Superior temporal gyrus (tissue), 1 donor: Measurements from ENCODE around the gene HSPBP1.
"Not testable (repeated sequence)": the region's sequence is repeated elsewhere in the genome, so short reads cannot be mapped to it uniquely, and the experiment has no call there.

ENCODE experiments used
- DNase-seq: peaks from one replicate; pipeline ENCODE4 v3.0.0-alpha.2; 2016; ENCODE audit errors: extremely low spot score

HSPBP1 gene

GRCh38 chr19:55279770-55280643, at the start of gene HSPBP1:
TSS of gene HSPBP1 (minus strand) at chr19:55280110. CDS start at chr19:55279608, 502 bp downstream.
- DNase-seq = peak; percentile 94

- not testable (repeated sequence) for DNase-seq
Observed at GRCh38 chr19:55328774-55329318, 48.9 kb upstream of the HSPBP1 start.

GRCh38 chr19:55325172-55325571, 45.3 kb upstream of the HSPBP1 start, which contains the start of gene TMEM150B:
TSS of gene TMEM150B (minus strand) at chr19:55325341. CDS start at chr19:55321036, 4,305 bp downstream.
- DNase-seq = no peak

DNA sequence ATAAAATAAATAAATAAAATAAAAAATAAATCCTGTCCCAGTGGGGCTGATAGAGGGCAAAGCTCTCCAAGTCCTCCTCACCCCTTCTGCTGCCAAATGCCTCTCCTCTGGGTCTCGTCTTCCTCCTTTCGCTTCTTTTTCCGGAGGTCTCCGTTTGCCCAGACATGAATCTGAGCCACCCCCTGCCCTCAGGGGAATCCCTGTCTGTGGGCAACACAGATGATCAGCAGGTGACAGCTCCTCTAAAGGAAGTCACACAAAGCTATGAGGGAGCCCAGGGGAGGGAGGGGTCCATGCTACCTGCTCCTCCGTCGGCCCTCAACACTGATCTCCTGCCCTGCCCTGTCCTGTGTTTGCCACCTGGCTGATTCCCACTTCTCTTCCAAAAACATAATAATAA, 44.8 kb upstream of the HSPBP1 start:
- no peak for DNase-seq

DNA sequence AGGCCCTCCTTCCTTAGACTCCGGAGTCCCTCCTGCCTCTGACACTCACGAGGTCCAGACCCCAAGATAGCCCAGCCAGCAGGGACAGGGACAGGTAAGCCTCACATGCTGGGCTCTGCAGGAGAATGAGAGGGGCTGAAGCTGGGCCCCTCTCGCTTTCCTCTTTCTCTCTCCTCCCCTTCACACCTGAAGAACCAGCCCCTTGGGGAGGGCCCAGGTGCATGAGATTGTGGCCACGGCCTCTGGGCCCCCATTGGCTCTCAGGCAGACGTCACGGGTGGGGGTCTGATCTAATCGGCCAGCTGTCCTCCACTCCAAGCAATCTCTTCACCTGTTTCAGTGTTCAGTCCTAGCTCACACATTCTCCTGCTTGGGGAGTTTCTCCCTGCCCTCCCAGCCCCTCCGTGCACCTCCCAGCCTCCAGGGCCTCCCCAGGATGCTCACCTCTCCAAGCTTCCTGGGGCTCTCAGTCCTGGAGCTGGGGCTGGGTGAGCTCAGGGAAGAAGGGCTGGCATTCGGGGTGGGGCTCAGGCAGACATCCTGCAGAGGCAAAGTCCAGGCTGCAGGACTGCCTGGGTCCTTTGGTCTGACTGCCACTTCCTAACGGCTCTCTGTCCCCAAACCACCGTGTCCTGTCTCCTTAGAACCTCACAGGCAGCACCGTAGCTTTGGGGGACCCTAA, 42.4 kb upstream of the HSPBP1 start:
- no peak for DNase-seq

DNA sequence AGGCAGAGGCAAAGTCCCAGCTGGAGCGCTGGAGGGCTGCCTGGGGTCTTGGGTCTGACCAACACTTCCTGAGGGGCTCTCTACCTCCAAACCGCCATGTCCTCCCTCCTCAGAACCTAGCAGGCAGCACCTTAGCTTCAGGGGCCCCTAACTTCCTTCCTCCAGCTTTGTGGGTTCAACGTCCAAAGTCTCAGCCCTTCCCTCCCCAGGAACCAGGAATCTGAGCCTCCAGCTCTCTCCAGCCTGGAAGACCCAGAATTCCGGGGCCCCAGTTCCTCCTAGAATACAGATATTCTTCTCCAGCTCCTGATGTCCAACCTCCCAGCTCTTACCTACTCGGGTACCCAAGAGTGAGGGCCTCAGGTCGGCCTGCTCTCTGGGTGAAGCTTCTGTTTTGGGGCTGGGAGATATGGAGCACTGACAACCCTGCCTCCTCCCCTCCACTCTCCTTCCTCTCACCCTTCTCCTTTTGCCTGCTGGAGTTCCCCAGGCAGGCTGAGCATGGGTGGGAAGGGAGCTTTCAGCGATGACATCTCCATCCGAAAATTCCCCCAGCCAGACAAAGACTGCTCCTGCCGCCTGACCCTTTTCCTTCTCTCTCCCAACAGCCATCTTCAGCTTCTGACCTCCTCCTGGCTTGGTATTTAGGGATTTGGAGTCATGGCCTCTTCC, 41.7 kb upstream of the HSPBP1 start:
- no peak for DNase-seq

- no peak for DNase-seq
Observed at GRCh38 chr19:55320844-55321419, 41.0 kb upstream of the HSPBP1 start.

DNA sequence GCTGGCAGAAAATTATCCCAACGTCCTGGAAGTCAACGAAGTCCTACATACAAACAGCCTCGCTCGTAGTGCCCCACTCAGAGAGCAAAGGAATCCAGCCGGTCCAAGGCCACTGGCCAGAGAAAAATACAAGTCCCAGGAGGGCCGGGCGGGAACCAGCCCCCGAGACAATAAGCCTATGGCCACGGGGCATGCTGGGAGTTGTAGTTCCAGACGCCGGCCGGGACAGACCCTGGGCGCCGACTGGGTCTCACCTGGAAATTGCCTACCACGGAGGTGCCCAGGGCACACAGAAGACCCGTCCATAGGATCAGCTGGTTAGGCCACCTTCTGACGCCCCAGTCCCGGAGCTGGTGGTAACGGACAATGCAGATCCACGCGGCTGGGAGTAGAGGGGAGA, 39.9 kb upstream of the HSPBP1 start:
- peak; percentile 24 for DNase-seq

DNA sequence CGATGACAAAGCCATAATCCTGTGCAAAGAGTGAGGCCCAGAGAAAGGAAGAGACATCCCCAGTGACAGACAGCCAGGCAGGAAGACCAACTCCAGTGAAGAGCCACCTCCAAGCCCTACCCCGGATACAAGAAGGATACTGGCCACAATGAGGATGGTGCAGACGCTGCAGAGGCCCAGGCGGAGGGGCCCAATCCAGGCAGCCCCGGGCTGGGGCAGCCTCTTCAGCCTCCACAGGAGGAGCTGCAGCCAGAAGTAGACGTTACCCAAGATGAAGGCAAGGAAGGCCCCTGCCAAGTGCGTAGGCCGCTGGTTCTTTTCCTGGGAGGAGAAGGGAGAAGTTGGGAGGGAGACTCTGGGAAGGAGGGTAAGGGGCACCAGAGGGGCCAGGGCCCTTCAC, 36.7 kb upstream of the HSPBP1 start:
- no peak for DNase-seq

DNA sequence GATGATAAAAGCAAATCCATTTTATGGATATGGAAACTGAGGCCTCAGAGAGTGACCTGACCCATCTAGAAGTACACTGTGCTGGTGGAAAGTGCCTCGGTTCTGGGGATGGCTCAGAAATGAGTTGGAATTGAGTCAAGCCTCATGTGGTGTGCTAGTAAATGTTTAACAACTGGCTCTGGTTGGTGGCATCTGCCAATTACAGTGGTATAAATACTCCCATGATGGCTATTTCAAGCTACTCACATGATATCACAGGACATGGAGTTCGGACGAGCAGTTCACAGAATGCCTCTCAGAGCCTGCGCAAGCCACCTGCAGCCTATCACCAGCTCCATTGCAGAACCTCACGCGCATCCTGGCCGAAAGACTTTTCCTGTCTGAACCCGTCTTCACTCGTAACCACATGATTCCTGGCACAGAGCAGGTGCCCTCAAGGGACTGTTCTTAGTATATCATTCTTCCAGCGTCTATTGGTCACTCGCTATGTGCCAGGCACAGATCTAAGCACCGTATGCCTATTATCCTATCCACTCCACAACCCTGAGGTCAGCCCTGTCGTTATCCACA, 36.1 kb upstream of the HSPBP1 start:
- DNase-seq = no peak

GRCh38 chr19:55314396-55314795, 34.5 kb upstream of the HSPBP1 start:
- DNase-seq = no peak

- no peak for DNase-seq
Observed at GRCh38 chr19:55312621-55313512, 33.0 kb upstream of the HSPBP1 start.

DNA sequence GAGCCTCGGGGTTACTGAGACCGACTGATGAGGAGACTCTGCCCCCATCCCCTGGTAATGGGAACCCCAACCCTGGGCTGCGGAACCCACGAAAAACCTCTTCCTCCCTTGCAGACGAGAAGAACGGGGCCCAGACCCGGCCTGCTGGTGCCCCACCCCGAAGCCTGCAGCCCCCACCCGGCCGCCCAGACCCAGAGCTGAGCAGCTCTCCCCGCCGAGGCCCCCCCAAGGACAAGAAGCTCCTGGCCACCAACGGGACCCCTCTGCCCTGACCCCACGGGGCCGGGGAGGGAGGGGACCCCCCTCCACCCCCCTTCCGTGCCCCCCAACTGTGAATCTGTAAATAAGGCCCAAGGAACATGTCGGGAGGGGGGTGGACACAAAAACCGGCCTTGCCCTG, 31.9 kb upstream of the HSPBP1 start:
- DNase-seq = no peak

DNA sequence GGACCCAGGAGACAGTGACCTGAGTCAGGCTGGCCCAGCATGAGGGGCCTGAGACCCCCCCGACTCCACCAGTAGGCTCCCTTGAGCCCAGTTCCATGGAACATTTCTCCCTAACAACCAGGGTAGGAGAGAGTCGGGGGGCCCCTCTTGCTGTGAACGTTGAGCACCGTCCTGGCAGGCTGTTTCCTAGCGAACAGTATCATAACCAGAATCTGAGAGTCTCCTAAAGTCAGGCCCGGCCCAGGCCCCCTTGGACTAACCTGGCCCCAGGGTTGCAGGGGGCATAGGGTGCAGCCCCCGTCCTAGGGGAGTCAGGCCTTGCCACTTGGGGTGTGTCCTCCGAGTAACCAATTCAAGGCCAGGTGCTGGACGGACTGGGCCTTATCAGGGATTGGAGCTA, 31.5 kb upstream of the HSPBP1 start:
- no peak for DNase-seq

GRCh38 chr19:55310498-55310897, 30.6 kb upstream of the HSPBP1 start:
- no peak for DNase-seq

- no peak for DNase-seq
Observed at GRCh38 chr19:55309448-55309847, 29.5 kb upstream of the HSPBP1 start.

DNA sequence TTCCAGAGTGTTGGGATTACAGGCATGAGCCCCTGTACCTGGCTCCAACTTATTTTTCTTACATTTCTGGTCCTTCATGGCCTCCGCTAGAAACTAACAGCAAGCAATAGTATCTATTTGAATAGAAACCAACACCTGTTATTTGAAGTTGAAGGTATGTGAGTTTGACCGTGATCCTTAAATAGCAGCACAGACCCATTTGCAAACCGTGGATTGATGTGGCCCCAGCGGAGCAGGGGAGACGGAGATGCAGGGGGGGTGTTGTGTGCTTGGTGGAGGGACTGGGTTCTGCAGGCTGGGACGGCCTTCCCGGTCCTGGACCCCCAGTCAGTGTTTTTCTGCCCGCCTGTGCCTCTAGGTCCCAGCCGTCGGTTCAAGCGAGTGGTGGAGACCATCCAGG, 28.4 kb upstream of the HSPBP1 start:
- DNase-seq = no peak

DNA sequence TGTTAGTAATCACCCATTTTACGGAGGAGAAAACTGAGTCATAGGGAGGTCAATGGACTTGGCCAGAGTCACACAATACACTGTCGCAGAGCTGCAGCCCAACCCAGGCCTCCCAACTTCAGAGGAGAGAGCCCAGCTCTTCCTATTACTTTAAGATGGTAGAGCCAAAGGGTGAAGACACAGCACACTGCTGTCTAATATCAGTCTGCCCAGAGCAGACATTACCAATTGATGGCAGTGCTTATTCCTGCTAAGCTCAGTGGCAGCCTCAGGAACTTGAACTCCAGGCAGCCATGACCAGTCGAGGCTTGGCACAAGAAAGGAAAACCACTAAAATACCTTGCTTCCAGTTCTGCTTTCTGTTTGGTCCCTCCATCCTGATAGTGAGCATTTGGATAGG, 26.8 kb upstream of the HSPBP1 start:
- DNase-seq = no peak

DNA sequence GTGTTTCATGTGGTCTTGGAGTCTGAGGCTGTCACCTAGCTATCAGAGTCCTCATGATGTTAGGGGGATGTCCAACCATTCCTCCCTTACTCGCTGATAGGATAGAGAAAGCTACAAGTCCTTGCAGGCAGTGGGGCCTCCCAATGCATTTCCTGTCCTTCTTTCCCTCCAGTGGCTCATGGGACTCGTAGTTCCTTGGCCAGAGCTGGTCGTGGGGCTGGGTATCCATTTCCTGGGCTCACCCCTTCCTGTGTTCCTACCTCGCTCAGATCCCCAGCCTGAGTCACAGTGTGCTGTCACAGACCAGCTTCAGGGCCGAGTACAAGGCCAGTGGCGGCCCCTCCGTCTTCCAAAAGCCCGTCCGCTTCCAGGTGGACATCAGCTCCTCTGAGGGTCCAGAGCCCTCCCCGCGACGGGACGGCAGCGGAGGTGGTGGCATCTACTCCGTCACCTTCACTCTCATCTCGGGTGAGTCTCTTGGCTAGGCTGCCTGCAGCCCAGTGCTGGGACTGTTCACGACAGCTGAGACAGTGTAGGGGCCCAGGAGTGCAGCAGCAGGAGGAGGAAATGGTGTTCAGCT, 26.2 kb upstream of the HSPBP1 start:
- no peak for DNase-seq

DNA sequence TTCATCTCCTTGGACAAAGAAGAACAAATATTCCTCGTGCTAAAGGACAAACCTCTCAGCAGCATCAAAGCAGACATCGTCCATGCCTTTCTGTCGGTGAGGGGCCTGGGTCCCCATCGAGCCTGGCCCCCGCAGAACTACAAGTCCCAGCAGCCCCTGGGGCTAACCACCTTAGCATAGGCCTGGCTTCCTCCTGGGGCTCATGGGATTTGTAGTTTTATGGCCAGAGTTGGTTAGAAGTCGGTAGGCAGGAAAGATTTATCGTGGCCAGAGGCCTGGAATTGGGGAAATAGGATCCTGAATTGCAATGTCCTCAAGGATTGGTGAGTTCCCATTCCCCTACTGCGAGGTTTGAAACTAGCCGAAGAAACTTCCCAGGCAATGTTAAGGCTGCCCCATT, 25.6 kb upstream of the HSPBP1 start:
- DNase-seq = peak; percentile 22
